Endothelial cell of umbilical vein (primary cell): Measurements from ENCODE around the gene AGPAT1. TPM values are rescaled to one million over a fixed set of nuclear protein-coding genes. Genes with fewer than 3 reads are reported as not detected.
A peak's percentile ranks its signal among the peaks of the same experiment; 100 is the strongest.

Source experiments
- BruUV-seq: library from RNA; stranded (reverse); fragments of 400-500 nt; replicated peaks from 2 replicates; lab custom pipeline; 2021; lab: Mats Ljungman, UMichigan
- CTCF ChIA-PET: fragments of 300-600, 350-600 bp; sonication (Branson Sonifier 250); formaldehyde crosslinking; loops from one replicate; lab custom pipeline; 2021; ENCODE audit warnings: antibody characterized with exemption, inconsistent platforms; lab: Charles Lee
- POLR2A ChIA-PET: fragments of 300-600, 350-600 bp; sonication (Branson Sonifier 250); formaldehyde crosslinking; loops from one replicate; lab custom pipeline; 2021; ENCODE audit warnings: antibody characterized with exemption, inconsistent platforms; lab: Charles Lee
- DNase-seq: peaks from one replicate; pipeline ENCODE4 v3.0.0-alpha.2; 2011; ENCODE audit warnings: low read depth, low spot score
- FAIRE-seq: peaks from 2 replicates; lab custom pipeline; 2011; peaks lifted over from hg19 to GRCh38; lab: Jason Lieb, UNC
- H2AFZ ChIP-seq: 2 replicates; pipeline ENCODE4 v1.6.0; 2012; ENCODE audit warnings: low read depth, low read length, control low read depth, inconsistent platforms
- H3K27ac ChIP-seq: 2 replicates; pipeline ENCODE4 v1.5.1; 2011; ENCODE audit warnings: low read depth, mild to moderate bottlenecking, control low read depth, low read length, moderate library complexity; ENCODE audit not compliant: insufficient read depth
- H3K27me3 ChIP-seq, 2 experiments: 2 replicates each; pipeline versions ENCODE4 v1.6.0 to v1.6.1; 2011; ENCODE audit warnings: low read length in 2 of 2, mixed read lengths in 1 of 2; ENCODE audit not compliant: control insufficient read depth in 2 of 2, insufficient read depth in 2 of 2
- H3K36me3 ChIP-seq, 2 experiments: 2 replicates in 1 of 2; 3 replicates in 1 of 2; pipeline ENCODE4 v1.5.1; 2011; ENCODE audit warnings: low read length in 2 of 2, mild to moderate bottlenecking in 1 of 2, moderate library complexity in 1 of 2; ENCODE audit not compliant: control insufficient read depth in 2 of 2, insufficient read depth in 2 of 2; ENCODE audit errors: extremely low read depth in 1 of 2
- H3K4me1 ChIP-seq: 3 replicates; pipeline ENCODE4 v1.5.1; 2011; ENCODE audit warnings: mild to moderate bottlenecking, low read length; ENCODE audit not compliant: control insufficient read depth, insufficient read depth; ENCODE audit errors: extremely low read depth
- H3K4me2 ChIP-seq: 2 replicates; pipeline ENCODE4 v1.6.1; 2011; ENCODE audit warnings: low read length, control low read depth, mixed read lengths; ENCODE audit not compliant: insufficient read depth
- H3K4me3 ChIP-seq, 3 experiments: fragments of 200-600 bp in 1 of 3; sonication (generic), shearing (Covaris generic) in 1 of 3; replicated peaks in 1 of 3; 2 replicates each; pipeline ENCODE4 v1.5.1; 2011 to 2016; ENCODE audit warnings: control low read depth in 3 of 3, low read length in 3 of 3, mild to moderate bottlenecking in 2 of 3, inconsistent platforms in 1 of 3, low read depth in 1 of 3, moderate library complexity in 1 of 3; ENCODE audit not compliant: insufficient read depth in 1 of 3
- H3K79me2 ChIP-seq: 2 replicates; pipeline ENCODE4 v1.6.0; 2012; ENCODE audit warnings: low read length, inconsistent platforms; ENCODE audit not compliant: control insufficient read depth, insufficient read depth
- H3K9ac ChIP-seq: replicated peaks from 2 replicates; pipeline ENCODE3; 2011; ENCODE audit warnings: low read length, control low read depth; ENCODE audit not compliant: insufficient read depth; ENCODE audit errors: extremely low read depth
- H3K9me1 ChIP-seq: replicated peaks from 3 replicates; pipeline ENCODE4 v1.6.0; 2011; ENCODE audit warnings: mild to moderate bottlenecking, low read length; ENCODE audit not compliant: control insufficient read depth, insufficient read depth; ENCODE audit errors: extremely low read depth
- H3K9me3 ChIP-seq: replicated peaks from 2 replicates; pipeline ENCODE4 v1.5.1; 2012; ENCODE audit warnings: low read length, inconsistent platforms; ENCODE audit not compliant: control insufficient read depth, insufficient read depth
- H4K20me1 ChIP-seq: replicated peaks from 2 replicates; pipeline ENCODE3; 2011; ENCODE audit warnings: mild to moderate bottlenecking, low read length; ENCODE audit not compliant: control insufficient read depth, insufficient read depth; ENCODE audit errors: extremely low read depth
- EZH2 ChIP-seq: IDR thresholded peaks from 2 replicates; pipeline ENCODE4 v1.6.1; 2012; ENCODE audit warnings: borderline replicate concordance, low read depth, mild to moderate bottlenecking, moderate library complexity, low read length, inconsistent platforms; ENCODE audit not compliant: severe bottlenecking
- FOS ChIP-seq: IDR thresholded peaks from 2 replicates; pipeline ENCODE4 v1.6.1; 2011; ENCODE audit warnings: mild to moderate bottlenecking, low read length, moderate library complexity, borderline replicate concordance; ENCODE audit not compliant: insufficient read depth
- GATA2 ChIP-seq: IDR thresholded peaks from 2 replicates; pipeline ENCODE4 v1.7.0; 2011; ENCODE audit warnings: low read depth, mild to moderate bottlenecking, moderate library complexity, mixed read lengths, low read length; ENCODE audit not compliant: insufficient read length, insufficient read depth
- JUN ChIP-seq: IDR thresholded peaks from 2 replicates; pipeline ENCODE4 v1.6.1; 2011; ENCODE audit warnings: borderline replicate concordance, low read depth; ENCODE audit not compliant: insufficient read length, insufficient read depth
- MAX ChIP-seq: IDR thresholded peaks from 2 replicates; pipeline ENCODE4 v1.6.1; 2011; ENCODE audit not compliant: insufficient read depth, insufficient read length
- MYC ChIP-seq: IDR thresholded peaks from one replicate; pipeline ENCODE4 v1.6.1; 2011; ENCODE audit warnings: mild to moderate bottlenecking, low read depth, low read length
- POLR2A ChIP-seq: IDR thresholded peaks from 2 replicates; pipeline ENCODE4 v1.6.1; 2012; ENCODE audit warnings: low read depth, mild to moderate bottlenecking, control low read depth, low read length
- POLR2AphosphoS5 ChIP-seq: IDR thresholded peaks from 2 replicates; pipeline ENCODE4 v1.6.1; 2012; ENCODE audit warnings: low read depth, mild to moderate bottlenecking, control low read depth, low read length, moderate library complexity; ENCODE audit not compliant: insufficient read depth
- dilution Hi-C: fragments of 300-500 bp; cut with MboI; formaldehyde crosslinking; loops from one replicate; pipeline ENCODE4 v1.15.0; 2019; ENCODE audit warnings: low sequenced_read_pairs; ENCODE audit not compliant: extremely low pct_ligation_motif_present
- intact Hi-C: fragments of 100-400 bp; cut with micrococcal nuclease; formaldehyde crosslinking; loops from one replicate; pipeline ENCODE4 v1.10.0; 2022
- polyA plus RNA-seq, 4 experiments: library from polyadenylated mRNA; depleted of rRNA in 3 of 4; stranded (reverse) in 3 of 4; unstranded in 1 of 4; fragments of >200 nt; gene quantifications; 2 replicates each; pipeline versions ENCODE4 v1.2.1 to v1.2.3, GENCODE V29; 2011 to 2012; ENCODE audit warnings: missing spikeins in 1 of 4
- total RNA-seq: library from RNA; stranded (reverse); gene quantifications from 2 replicates; pipeline ENCODE4 v1.2.3, GENCODE V29; 2021
- TF ChIP-seq, protein P1 (sequence below), 2 donors: IDR thresholded peaks; 1 replicate in 1 of 2; 2 replicates in 1 of 2; pipeline ENCODE4 v1.5.1; 2011; ENCODE audit warnings: low read length in 2 of 2, mild to moderate bottlenecking in 2 of 2, moderate library complexity in 2 of 2, control low read depth in 1 of 2, inconsistent platforms in 1 of 2, low read depth in 1 of 2; ENCODE audit not compliant: insufficient read depth in 1 of 2; ENCODE audit errors: extremely low read depth in 1 of 2

Gene AGPAT1
- total and polyA plus RNA-seq, 2 donors (not counting 3 experiments of a cell fraction or from before 2014, with no cell fraction given), result 38.4 to 132 TPM

- Histone ChIP-seq H3K4me2 (peak within 1 kb of the TSS; percentile 56), H4K20me1 (no peaks in the 10 kb centered on the region), H3K79me2 (peaks cover 2% of the 10 kb centered on the region), H3K4me3 (peak within 1 kb of the TSS in 2 of 3 experiments; percentile 27 to 28), H3K27me3 (no peaks in the 10 kb centered on the region), H2AFZ (peak within 1 kb of the TSS; percentile 58), H3K9me3 (no peaks in the 10 kb centered on the region), H3K4me1 (peaks cover 25% of the 10 kb centered on the region), H3K36me3 (peaks cover 3 to 5% of the 10 kb centered on the region in 2 experiments), H3K9ac (peak within 1 kb of the TSS; percentile 1), H3K9me1 (no peaks in the 10 kb centered on the region), H3K27ac (peak within 1 kb of the TSS; percentile 25)
- FAIRE-seq (peak; percentile 94), DNase-seq (peak; percentile 27)
- no peak for TF ChIP-seq POLR2A
- TF ChIP-seq MYC, result peak; percentile 7
- TF ChIP-seq FOS, result no peak
- TSS peak; percentile 16 for BruUV-seq
- dilution Hi-C loops, result no loop called here
- intact Hi-C loops, result no loop called here
- ChIA-PET POLR2A (interaction anchor here (0.6 kb wide), 1 partner anchor 95 kb away, joined by 4 read pairs; the partner anchor contains the start of gene ATF6B), CTCF (interaction anchor here (0.8 to 1.4 kb wide), 4 partner anchors 21 to 615 kb away, joined by 3 to 4 read pairs (median 4); no protein-coding TSS in a partner anchor)
These were observed 47.7 kb upstream of the AGPAT1 start, which contains the start of gene NOTCH4 for GRCh38 chr6:32223258-32224235. TSS of gene NOTCH4 (minus strand) at chr6:32224067. CDS start at chr6:32223928, 139 bp downstream.

- dilution Hi-C loops, result no loop called here
- H3K4me1 ChIP-seq, result peaks cover 25% of the 10 kb centered on the region
- peak overlapping the region in 2 of 3 experiments; percentile 27 to 28 for H3K4me3 ChIP-seq
- H3K27ac ChIP-seq, result no peak overlapping the region
- no peak for FAIRE-seq
- intact Hi-C loops, result no loop called here
- no peaks in the 10 kb centered on the region for H4K20me1 ChIP-seq
- ChIA-PET POLR2A (interaction anchor here (0.6 kb wide), 1 partner anchor 94 kb away, joined by 4 read pairs; the partner anchor contains the start of gene ATF6B), CTCF (interaction anchor here (0.8 to 1.4 kb wide), 3 partner anchors 23 to 616 kb away, joined by 3 to 4 read pairs (median 4); no protein-coding TSS in a partner anchor)
- no peak for TF ChIP-seq POLR2A
- TF ChIP-seq EZH2, result no peak
- no peak for TF ChIP-seq MAX
- TF ChIP-seq JUN, result no peak
- TF ChIP-seq POLR2AphosphoS5, result no peak
- TF ChIP-seq, protein P1, sequence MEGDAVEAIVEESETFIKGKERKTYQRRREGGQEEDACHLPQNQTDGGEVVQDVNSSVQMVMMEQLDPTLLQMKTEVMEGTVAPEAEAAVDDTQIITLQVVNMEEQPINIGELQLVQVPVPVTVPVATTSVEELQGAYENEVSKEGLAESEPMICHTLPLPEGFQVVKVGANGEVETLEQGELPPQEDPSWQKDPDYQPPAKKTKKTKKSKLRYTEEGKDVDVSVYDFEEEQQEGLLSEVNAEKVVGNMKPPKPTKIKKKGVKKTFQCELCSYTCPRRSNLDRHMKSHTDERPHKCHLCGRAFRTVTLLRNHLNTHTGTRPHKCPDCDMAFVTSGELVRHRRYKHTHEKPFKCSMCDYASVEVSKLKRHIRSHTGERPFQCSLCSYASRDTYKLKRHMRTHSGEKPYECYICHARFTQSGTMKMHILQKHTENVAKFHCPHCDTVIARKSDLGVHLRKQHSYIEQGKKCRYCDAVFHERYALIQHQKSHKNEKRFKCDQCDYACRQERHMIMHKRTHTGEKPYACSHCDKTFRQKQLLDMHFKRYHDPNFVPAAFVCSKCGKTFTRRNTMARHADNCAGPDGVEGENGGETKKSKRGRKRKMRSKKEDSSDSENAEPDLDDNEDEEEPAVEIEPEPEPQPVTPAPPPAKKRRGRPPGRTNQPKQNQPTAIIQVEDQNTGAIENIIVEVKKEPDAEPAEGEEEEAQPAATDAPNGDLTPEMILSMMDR (IDR thresholded peaks at IDR 0.05; ENCODE audit: extremely low read depth in 1 of 2, insufficient read depth in 1 of 2, low read depth in 1 of 2, low read length in 2 of 2), result no peak
- no peak for TF ChIP-seq FOS
- no peak for TF ChIP-seq GATA2
- TF ChIP-seq MYC, result no peak
- no peaks in the 10 kb centered on the region for H3K9me3 ChIP-seq
- peaks cover 6 to 7% of the 10 kb centered on the region in 2 experiments for H3K36me3 ChIP-seq
- H3K9ac ChIP-seq, result no peak overlapping the region
- H3K79me2 ChIP-seq, result peaks cover 2% of the 10 kb centered on the region
- H3K4me2 ChIP-seq, result peak overlapping the region; percentile 56
- H2AFZ ChIP-seq, result peak overlapping the region; percentile 58
- DNase-seq, result no peak
- no TSS peak for BruUV-seq
- H3K27me3 ChIP-seq, result no peaks in the 10 kb centered on the region
- no peaks in the 10 kb centered on the region for H3K9me1 ChIP-seq
These were observed 46.7 kb upstream of the AGPAT1 start for GRCh38 chr6:32222333-32223230.
